ENCODE results near the gene C4orf46.
"Not testable (repeated sequence)": the region's sequence is repeated elsewhere in the genome, so short reads cannot be mapped to it uniquely, and the experiment has no call there.

C4orf46 gene

DNA sequence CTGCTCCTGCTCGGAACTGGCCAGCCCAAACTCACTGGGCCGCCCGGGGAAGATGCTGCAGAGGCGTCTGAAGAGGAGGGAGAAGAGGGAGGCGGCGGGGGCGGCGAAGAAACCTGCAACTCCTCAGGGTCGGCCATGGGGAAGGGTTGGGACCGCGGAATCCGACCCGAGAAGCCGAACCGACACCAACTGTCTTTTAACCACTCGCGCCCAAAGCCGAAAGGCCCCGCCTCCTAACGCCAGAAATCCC lies at the start of gene C4orf46:
TSS of gene C4orf46 (minus strand) at position 223 of the 250 bp plus-strand sequence. CDS start at position 137, 86 bp downstream.
- no peak for DNase-seq (ENCODE audit: low read depth in 2 of 2)
- H3K4me3 ChIP-seq (replicated peaks in 1 of 2; ENCODE audit: low read depth in 2 of 2, low read length in 2 of 2): peak within 1 kb of the TSS; percentile 94 to 96
- TF ChIP-seq, protein P1, sequence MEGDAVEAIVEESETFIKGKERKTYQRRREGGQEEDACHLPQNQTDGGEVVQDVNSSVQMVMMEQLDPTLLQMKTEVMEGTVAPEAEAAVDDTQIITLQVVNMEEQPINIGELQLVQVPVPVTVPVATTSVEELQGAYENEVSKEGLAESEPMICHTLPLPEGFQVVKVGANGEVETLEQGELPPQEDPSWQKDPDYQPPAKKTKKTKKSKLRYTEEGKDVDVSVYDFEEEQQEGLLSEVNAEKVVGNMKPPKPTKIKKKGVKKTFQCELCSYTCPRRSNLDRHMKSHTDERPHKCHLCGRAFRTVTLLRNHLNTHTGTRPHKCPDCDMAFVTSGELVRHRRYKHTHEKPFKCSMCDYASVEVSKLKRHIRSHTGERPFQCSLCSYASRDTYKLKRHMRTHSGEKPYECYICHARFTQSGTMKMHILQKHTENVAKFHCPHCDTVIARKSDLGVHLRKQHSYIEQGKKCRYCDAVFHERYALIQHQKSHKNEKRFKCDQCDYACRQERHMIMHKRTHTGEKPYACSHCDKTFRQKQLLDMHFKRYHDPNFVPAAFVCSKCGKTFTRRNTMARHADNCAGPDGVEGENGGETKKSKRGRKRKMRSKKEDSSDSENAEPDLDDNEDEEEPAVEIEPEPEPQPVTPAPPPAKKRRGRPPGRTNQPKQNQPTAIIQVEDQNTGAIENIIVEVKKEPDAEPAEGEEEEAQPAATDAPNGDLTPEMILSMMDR (IDR thresholded peaks at IDR 0.05; ENCODE audit: low read depth, low read length): no peak

DNA sequence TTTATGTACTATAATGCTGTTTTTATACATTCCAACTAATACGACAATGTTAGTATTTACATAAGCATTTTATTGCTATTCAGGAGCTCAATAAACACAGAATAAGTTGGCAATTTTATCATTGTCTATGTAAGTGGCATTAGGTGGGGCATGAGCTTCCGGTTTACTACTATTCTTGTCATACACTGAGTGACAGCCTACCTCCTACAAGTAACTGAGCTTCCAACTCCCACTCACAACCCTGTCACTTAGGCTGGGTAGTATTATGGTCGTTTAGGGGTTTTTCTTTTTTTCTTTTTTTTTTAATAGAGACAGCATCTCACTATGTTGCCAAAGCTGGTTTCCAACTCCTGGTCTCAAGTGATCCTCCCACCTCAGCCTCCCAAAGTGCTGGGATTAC lies 44.1 kb upstream of the C4orf46 start:
- TF ChIP-seq, protein P1 (IDR thresholded peaks at IDR 0.05; ENCODE audit: low read depth, low read length): no peak
- H3K4me3 ChIP-seq (replicated peaks in 1 of 2; ENCODE audit: low read depth in 2 of 2, low read length in 2 of 2): no peak overlapping the region
- no peak for DNase-seq (ENCODE audit: low read depth in 2 of 2)

DNA sequence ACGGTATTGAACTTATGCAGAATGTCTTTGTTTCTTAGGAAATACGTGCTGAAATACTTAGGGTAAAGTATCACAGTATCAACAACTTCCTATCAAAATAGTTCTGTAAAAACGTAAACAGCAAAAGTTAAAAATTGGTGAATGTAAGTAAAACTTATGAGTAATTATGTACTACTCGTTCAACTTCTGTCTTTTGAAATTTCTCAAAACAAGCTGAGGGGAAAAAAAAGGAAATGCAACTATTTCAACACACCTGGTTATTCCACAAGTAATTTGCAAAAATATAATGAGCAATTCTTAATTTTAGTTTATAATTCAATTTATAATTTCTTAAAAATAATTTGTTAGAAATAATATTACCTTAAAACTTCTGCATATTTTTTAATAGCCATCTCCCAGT lies 43.2 kb upstream of the C4orf46 start:
- no peak for DNase-seq (ENCODE audit: low read depth in 2 of 2)
- TF ChIP-seq, protein P1 (IDR thresholded peaks at IDR 0.05; ENCODE audit: low read depth, low read length): no peak
- H3K4me3 ChIP-seq (replicated peaks in 1 of 2; ENCODE audit: low read depth in 2 of 2, low read length in 2 of 2): no peak overlapping the region

DNA sequence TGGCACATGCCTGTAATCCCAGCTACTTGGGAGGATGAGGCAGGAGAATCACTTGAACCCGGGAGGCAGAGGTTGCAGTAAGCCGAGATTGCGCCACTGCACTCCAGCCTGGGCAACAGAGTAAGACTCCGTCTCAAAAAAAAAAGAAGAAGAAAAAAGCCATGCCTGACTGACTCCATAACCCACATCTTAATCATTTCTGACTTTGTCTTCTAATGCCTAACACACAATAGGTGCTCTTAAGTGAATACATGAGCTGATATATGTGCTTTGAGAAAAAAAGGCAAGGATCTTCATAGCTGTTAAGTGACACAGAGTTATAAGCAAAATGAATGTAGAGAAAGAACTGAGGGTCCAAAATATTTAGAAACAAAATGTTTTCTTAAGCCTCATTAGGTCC lies 40.9 kb upstream of the C4orf46 start:
- not testable (repeated sequence) for H3K4me3 ChIP-seq (replicated peaks in 1 of 2; ENCODE audit: low read depth in 2 of 2, low read length in 2 of 2); DNase-seq (ENCODE audit: low read depth in 2 of 2)

DNA sequence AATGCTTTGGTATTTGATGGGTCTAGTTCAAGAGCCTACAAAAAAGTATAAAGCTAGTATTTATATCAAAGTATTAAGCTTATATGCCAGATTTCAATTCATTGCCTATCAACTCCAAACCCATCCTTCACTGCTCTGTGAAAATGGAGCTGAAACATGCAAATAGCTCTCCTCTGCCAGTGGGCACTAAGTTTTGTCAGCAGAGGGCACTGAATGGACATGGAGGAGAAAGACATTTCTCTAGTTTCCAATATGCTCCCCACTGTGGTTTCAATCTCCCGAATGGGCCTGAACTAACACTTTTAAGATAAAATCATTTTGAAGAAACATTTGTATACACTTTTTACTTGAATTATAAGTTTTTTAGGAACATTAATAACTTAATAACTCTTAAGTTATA lies 39.1 kb upstream of the C4orf46 start:
- TF ChIP-seq, protein P1 (IDR thresholded peaks at IDR 0.05; ENCODE audit: low read depth, low read length): peak; percentile 10
- peak; percentile 21 to 33 for DNase-seq (ENCODE audit: low read depth in 2 of 2)
- no peak overlapping the region for H3K4me3 ChIP-seq (replicated peaks in 1 of 2; ENCODE audit: low read depth in 2 of 2, low read length in 2 of 2)

DNA sequence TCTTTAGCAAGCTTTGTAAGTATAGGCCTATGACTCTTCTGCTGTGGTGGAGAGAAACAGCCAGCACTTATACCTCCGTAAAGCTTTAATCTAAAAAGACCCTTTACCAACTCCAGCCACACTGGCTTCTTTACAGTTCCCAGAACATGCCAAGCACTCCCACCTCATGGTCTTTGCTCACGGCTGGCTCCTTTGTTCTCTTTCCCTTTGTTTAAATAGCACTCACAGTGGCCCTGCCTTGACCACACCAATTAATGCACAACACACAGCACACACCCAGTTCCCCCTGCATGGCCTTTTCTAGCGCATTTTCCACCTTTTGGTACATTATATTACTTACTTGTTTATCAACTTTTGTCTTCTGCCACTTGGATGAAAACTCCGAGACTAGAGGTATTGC lies 32.6 kb upstream of the C4orf46 start:
- DNase-seq (ENCODE audit: low read depth in 2 of 2): no peak
- H3K4me3 ChIP-seq (replicated peaks in 1 of 2; ENCODE audit: low read depth in 2 of 2, low read length in 2 of 2): no peak overlapping the region
- TF ChIP-seq, protein P1 (IDR thresholded peaks at IDR 0.05; ENCODE audit: low read depth, low read length): no peak

DNA sequence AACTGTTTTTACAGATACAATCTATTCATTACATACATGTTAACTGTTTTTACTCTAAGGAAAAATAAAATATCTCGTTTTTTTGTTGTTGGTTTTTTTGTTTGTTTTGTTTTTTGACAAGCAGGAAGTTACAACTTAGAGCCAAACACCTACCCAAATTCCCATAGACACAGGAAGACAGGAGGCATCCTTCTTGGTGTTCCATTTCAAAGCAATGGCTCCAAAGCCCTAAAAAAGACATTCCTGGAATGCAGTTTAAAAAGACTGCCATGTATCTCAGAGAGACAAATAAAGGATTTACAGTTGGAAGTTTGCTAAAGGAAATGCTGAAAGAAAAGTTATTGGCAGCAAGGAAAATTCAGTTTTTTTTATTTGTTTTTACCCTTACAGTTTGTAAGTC lies 17.1 kb upstream of the C4orf46 start:
- TF ChIP-seq, protein P1 (IDR thresholded peaks at IDR 0.05; ENCODE audit: low read depth, low read length): no peak
- no peak overlapping the region for H3K4me3 ChIP-seq (replicated peaks in 1 of 2; ENCODE audit: low read depth in 2 of 2, low read length in 2 of 2)
- DNase-seq (ENCODE audit: low read depth in 2 of 2): no peak

Measured in cardiac fibroblast (primary cell).